Measurements from ENCODE around the gene ATXN10. TPM values are rescaled to one million over a fixed set of nuclear protein-coding genes. Genes with fewer than 3 reads are reported as not detected.
"Not testable (repeated sequence)": the region's sequence is repeated elsewhere in the genome, so short reads cannot be mapped to it uniquely, and the experiment has no call there.

Gene ATXN10
- total and polyA plus RNA-seq, 9 donors = 136 to 218 (median 186) TPM

DNA sequence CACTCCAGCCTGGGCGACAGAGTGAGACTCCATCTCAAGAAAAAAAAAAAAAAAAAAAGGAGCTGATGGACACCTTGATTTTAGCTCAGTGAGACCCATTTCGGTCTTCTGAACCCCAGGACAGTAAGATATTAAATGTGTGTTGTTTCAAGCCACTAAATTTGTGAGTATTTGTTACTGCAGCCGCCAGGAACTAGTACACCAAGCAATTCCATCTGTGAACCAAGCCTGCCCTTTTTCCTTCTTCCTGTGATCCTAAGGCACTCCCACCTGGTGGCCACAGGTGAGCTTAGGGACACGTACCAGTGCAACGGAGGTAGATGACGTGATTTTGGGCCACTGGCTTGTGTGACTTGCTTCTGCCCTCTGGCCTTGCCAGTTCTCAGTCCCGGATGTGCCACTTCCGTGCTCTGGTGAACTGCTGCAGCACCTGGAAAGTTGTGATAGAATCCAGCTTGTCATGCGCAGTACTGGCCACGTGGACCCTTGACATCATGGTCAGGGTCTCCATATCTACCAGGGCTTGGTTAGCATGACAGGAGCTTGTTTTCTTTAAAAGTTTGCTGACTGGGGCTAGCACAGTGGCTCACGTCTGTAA, 19.6 kb upstream of the ATXN10 start:
- no peak for DNase-seq
- H3K4me3 ChIP-seq (ENCODE audit: low read length) = no peak overlapping the region
- 90% methylated on average over 9 of the region's 11 CpGs for WGBS (ENCODE audit: insufficient coverage)
- peaks cover 24% of the 10 kb centered on the region for H3K27me3 ChIP-seq (ENCODE audit: control insufficient read depth, insufficient read depth, low read length)
- no peak overlapping the region for H3K27ac ChIP-seq (ENCODE audit: low read length)
- no peaks in the 10 kb centered on the region for H3K36me3 ChIP-seq (ENCODE audit: control insufficient read depth, insufficient read depth, low read length)
- no peaks in the 10 kb centered on the region for H3K4me1 ChIP-seq (ENCODE audit: control insufficient read depth, insufficient read depth, low read length)
- no peaks in the 10 kb centered on the region for H3K9me3 ChIP-seq (replicated peaks; ENCODE audit: control insufficient read depth, low read depth, low read length)

DNA sequence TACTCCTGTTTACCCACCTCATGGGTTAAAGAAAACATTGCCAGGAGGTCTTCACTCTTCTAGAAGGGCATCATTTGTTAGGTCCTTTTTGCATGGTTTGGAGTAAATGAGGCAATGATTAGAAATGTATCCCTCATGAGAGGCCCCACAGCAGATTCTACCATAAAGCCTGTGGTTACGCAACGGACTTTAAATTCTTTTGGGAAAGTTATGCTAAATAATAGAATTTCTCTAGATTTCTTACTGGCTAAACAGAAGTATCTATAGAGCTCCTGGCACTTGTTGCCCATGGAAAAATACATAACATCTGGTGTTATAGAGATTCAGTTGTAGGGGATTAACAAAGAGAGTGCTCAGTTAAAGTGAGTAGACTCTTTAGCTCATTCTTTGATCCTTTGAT, 15.1 kb upstream of the ATXN10 start:
- Histone ChIP-seq H3K27me3 (ENCODE audit: control insufficient read depth, insufficient read depth, low read length) (peaks cover 9% of the 10 kb centered on the region), H3K9me3 (replicated peaks; ENCODE audit: control insufficient read depth, low read depth, low read length) (no peaks in the 10 kb centered on the region), H3K27ac (ENCODE audit: low read length) (no peak overlapping the region), H3K36me3 (ENCODE audit: control insufficient read depth, insufficient read depth, low read length) (no peaks in the 10 kb centered on the region), H3K4me3 (ENCODE audit: low read length) (no peak overlapping the region), H3K4me1 (ENCODE audit: control insufficient read depth, insufficient read depth, low read length) (no peaks in the 10 kb centered on the region)
- WGBS (ENCODE audit: insufficient coverage) = no CpG with 5 or more reads among the region's 2 CpGs
- no peak for DNase-seq

DNA sequence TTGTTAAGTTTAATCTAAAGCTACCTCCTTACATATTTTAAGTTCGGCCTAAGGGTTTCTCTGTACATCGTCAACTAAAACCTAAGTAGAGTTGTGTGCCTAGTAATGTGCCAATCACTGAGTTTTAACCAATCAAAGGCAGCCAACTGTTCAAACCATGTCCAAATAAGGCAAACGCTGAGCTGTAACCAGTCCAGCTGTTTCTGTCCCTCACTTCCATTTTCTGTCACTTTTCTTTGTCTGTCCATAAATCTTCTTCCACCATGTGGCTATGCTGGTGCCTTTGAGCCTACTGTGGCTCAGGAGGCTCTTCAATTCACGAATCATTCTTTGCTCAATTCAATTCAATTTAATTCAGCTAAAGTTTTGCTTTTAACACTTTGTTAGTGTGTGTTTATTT, 13.9 kb upstream of the ATXN10 start:
- WGBS (ENCODE audit: insufficient coverage) = 29% methylated on average over 1 of the region's 4 CpGs
- Histone ChIP-seq H3K4me3 (ENCODE audit: low read length) (no peak overlapping the region), H3K4me1 (ENCODE audit: control insufficient read depth, insufficient read depth, low read length) (no peaks in the 10 kb centered on the region), H3K36me3 (ENCODE audit: control insufficient read depth, insufficient read depth, low read length) (no peaks in the 10 kb centered on the region), H3K9me3 (replicated peaks; ENCODE audit: control insufficient read depth, low read depth, low read length) (no peaks in the 10 kb centered on the region), H3K27me3 (ENCODE audit: control insufficient read depth, insufficient read depth, low read length) (peaks cover 6% of the 10 kb centered on the region), H3K27ac (ENCODE audit: low read length) (no peak overlapping the region)
- no peak for DNase-seq

GRCh38 chr22:45664136-45664646, 7.4 kb upstream of the ATXN10 start:
- WGBS (ENCODE audit: insufficient coverage) = no CpG with 5 or more reads among the region's 1 CpG
- peaks cover 2% of the 10 kb centered on the region for H3K27me3 ChIP-seq (ENCODE audit: control insufficient read depth, insufficient read depth, low read length)
- no peak for DNase-seq
- H3K4me1 ChIP-seq (ENCODE audit: control insufficient read depth, insufficient read depth, low read length) = no peaks in the 10 kb centered on the region
- no peak overlapping the region for H3K27ac ChIP-seq (ENCODE audit: low read length)
- no peaks in the 10 kb centered on the region for H3K9me3 ChIP-seq (replicated peaks; ENCODE audit: control insufficient read depth, low read depth, low read length)
- H3K36me3 ChIP-seq (ENCODE audit: control insufficient read depth, insufficient read depth, low read length) = no peaks in the 10 kb centered on the region
- H3K4me3 ChIP-seq (ENCODE audit: low read length) = no peak overlapping the region

DNA sequence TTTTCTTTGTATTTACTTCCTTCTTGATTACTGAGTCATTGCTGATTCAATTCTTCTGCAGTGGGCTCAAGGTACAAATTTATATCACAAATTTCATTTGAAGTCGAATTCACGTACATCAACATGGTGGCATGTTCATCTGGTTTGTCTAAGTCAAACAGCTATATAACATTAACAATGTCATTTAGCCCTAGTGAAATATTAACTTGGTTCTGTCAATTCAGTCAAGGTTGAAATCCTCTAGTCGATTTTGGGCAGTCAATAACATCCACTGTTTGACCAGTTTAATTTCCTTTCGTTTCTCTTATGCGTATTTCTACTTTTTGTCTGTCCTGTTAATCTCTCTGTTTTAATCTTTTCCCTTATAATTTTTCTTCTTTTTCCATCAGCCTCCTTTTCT, 4.1 kb upstream of the ATXN10 start:
- no peak for DNase-seq
- peaks cover 4% of the 10 kb centered on the region for H3K4me1 ChIP-seq (ENCODE audit: control insufficient read depth, insufficient read depth, low read length)
- no peak overlapping the region for H3K4me3 ChIP-seq (ENCODE audit: low read length)
- H3K27ac ChIP-seq (ENCODE audit: low read length) = no peak overlapping the region
- H3K9me3 ChIP-seq (replicated peaks; ENCODE audit: control insufficient read depth, low read depth, low read length) = no peaks in the 10 kb centered on the region
- H3K27me3 ChIP-seq (ENCODE audit: control insufficient read depth, insufficient read depth, low read length) = peaks cover 2% of the 10 kb centered on the region
- H3K36me3 ChIP-seq (ENCODE audit: control insufficient read depth, insufficient read depth, low read length) = no peaks in the 10 kb centered on the region
- 89% methylated on average over 3 of the region's 5 CpGs for WGBS (ENCODE audit: insufficient coverage)

GRCh38 chr22:45670363-45670762, 1.3 kb upstream of the ATXN10 start:
- not testable (repeated sequence) for H3K36me3 ChIP-seq (ENCODE audit: control insufficient read depth, insufficient read depth, low read length); DNase-seq; H3K27ac ChIP-seq (ENCODE audit: low read length); H3K9me3 ChIP-seq (replicated peaks; ENCODE audit: control insufficient read depth, low read depth, low read length); H3K4me3 ChIP-seq (ENCODE audit: low read length); H3K27me3 ChIP-seq (ENCODE audit: control insufficient read depth, insufficient read depth, low read length)
- H3K4me1 ChIP-seq (ENCODE audit: control insufficient read depth, insufficient read depth, low read length) = peaks cover 14% of the 10 kb centered on the region
- no CpG with 5 or more reads among the region's 2 CpGs for WGBS (ENCODE audit: insufficient coverage)

GRCh38 chr22:45670981-45671782, 452 bp upstream of the ATXN10 start:
- H3K4me3 ChIP-seq (ENCODE audit: low read length) = peak overlapping the region; percentile 84
- peaks cover 3% of the 10 kb centered on the region for H3K36me3 ChIP-seq (ENCODE audit: control insufficient read depth, insufficient read depth, low read length)
- peak; percentile 27 for DNase-seq
- peaks cover 2% of the 10 kb centered on the region for H3K27me3 ChIP-seq (ENCODE audit: control insufficient read depth, insufficient read depth, low read length)
- peaks cover 14% of the 10 kb centered on the region for H3K4me1 ChIP-seq (ENCODE audit: control insufficient read depth, insufficient read depth, low read length)
- 2% methylated on average over 24 of the region's 32 CpGs for WGBS (ENCODE audit: insufficient coverage)
- peak overlapping the region; percentile 67 for H3K27ac ChIP-seq (ENCODE audit: low read length)
- H3K9me3 ChIP-seq (replicated peaks; ENCODE audit: control insufficient read depth, low read depth, low read length) = no peaks in the 10 kb centered on the region

DNA sequence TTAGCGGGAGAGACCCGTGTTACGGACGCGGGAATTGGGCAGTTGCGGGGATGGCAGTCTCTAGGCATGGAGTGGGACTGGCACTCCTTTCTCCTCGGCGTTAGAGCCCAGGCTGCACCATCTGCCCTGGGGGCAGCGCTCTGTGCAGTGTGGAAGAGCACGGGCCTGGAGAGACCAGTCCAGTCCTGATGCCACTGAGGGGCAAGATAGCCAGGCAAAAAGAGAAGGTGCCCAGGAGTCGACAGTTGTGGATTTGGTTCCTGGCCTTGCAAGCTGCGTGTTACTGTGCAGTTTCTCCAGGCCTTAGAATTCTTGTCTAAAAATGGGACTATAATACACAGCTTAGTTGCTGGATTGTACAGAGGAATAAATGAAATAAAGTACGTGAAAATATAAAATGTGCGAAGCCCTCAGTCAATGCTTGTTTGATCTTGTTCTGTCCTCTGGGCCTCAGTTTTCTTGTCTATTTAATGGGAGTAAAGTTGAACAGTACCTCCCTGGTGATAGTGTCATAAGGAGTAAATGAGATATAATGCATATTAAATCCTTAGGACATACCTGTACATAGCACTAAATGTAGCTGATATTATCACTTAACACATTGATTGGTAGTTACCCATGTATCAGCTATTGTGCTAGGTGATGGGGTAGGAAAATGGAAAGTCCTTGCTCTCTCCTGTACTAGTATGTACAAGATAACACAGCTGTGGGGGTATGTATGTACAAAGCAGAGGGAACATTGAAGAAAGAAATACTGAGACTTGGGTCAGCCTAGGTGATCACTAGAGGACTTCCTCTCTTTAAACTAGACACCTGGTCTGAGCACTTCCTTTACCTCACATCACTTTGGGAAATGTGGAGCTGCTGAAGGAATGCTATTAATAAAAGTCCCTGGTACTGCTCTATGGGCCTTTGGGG, 1.2 kb downstream of the ATXN10 start:
- H3K4me3 ChIP-seq (ENCODE audit: low read length) = peak overlapping the region; percentile 84
- 6% methylated on average over 13 of the region's 14 CpGs for WGBS (ENCODE audit: insufficient coverage)
- no peaks in the 10 kb centered on the region for H3K27me3 ChIP-seq (ENCODE audit: control insufficient read depth, insufficient read depth, low read length)
- peak overlapping the region; percentile 71 for H3K27ac ChIP-seq (ENCODE audit: low read length)
- no peaks in the 10 kb centered on the region for H3K9me3 ChIP-seq (replicated peaks; ENCODE audit: control insufficient read depth, low read depth, low read length)
- no peak for DNase-seq
- H3K4me1 ChIP-seq (ENCODE audit: control insufficient read depth, insufficient read depth, low read length) = peaks cover 14% of the 10 kb centered on the region
- H3K36me3 ChIP-seq (ENCODE audit: control insufficient read depth, insufficient read depth, low read length) = peaks cover 7% of the 10 kb centered on the region

DNA sequence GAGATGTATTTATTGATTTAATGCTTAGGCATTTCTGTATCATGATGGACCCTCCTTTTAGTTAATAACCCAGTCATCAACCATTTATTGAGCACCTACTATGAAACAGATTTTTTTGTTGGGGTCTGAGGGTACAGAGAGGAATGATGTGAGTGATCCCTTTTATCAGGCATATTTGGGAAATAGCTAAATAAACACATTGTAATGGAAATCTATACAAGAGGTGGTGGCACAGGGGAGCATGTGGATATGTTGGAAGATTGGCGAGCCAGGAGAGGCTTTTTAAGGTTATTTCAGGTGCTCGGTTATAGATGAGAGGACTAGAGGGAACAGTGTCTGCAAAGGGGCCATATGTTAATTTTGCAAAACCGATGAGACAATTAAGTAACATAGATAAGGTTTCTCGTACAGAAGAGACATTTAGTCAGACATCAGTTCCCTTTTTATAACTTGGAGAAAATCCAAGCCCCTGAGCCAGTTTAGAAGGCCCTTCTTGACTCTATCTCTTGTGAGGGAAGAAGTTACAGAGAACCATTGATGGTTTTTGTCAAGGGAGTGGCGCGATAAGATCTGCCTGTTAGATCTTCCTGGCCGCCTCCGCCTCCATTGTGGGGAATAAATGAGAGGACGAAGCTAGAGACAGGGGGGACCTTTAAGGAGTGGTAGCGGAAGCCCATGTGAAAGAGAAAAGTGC, 2.0 kb downstream of the ATXN10 start:
- Histone ChIP-seq H3K27me3 (ENCODE audit: control insufficient read depth, insufficient read depth, low read length) (no peaks in the 10 kb centered on the region), H3K36me3 (ENCODE audit: control insufficient read depth, insufficient read depth, low read length) (peaks cover 7% of the 10 kb centered on the region), H3K4me3 (ENCODE audit: low read length) (no peak overlapping the region), H3K27ac (ENCODE audit: low read length) (no peak overlapping the region), H3K4me1 (ENCODE audit: control insufficient read depth, insufficient read depth, low read length) (peaks cover 14% of the 10 kb centered on the region), H3K9me3 (replicated peaks; ENCODE audit: control insufficient read depth, low read depth, low read length) (no peaks in the 10 kb centered on the region)
- WGBS (ENCODE audit: insufficient coverage) = 79% methylated on average over 8 of the region's 10 CpGs
- DNase-seq = no peak
